GM12878 (cell line): Measurements from ENCODE around the gene SYK.

ENCODE experiments used
- BHLHE40 ChIP-seq, 2 experiments: fragments of 450-650 bp in 1 of 2; IDR thresholded peaks; 2 replicates each; pipeline ENCODE4 v1.6.1; 2011 to 2017; ENCODE audit warnings: low read depth in 2 of 2, borderline replicate concordance in 1 of 2, improper control_type of control experiment in 1 of 2, low read length in 1 of 2, mild to moderate bottlenecking in 1 of 2
- EZH2 ChIP-seq: IDR thresholded peaks from 2 replicates; pipeline ENCODE4 v1.6.1; 2012; ENCODE audit warnings: low read depth, mild to moderate bottlenecking, control low read depth, inconsistent platforms, low read length, borderline replicate concordance; ENCODE audit not compliant: control insufficient read depth
- HDAC6 ChIP-seq: fragments of 200-600 bp; sonication (generic); IDR thresholded peaks from one replicate; pipeline ENCODE4 v1.8.0; 2017; ENCODE audit warnings: antibody characterized with exemption; ENCODE audit not compliant: unreplicated experiment
- IRF3 ChIP-seq: fragments of 450-650 bp; IDR thresholded peaks from 2 replicates; pipeline ENCODE4 v1.6.1; 2014; ENCODE audit warnings: mild to moderate bottlenecking
- IRF5 ChIP-seq: fragments of 450-650 bp; IDR thresholded peaks from 2 replicates; pipeline ENCODE4 v1.6.1; 2017; ENCODE audit warnings: borderline replicate concordance
- NBN ChIP-seq: fragments of 450-650 bp; IDR thresholded peaks from 2 replicates; pipeline ENCODE4 v1.6.1; 2016
- POLR2AphosphoS5 ChIP-seq: IDR thresholded peaks from 2 replicates; pipeline ENCODE4 v1.6.1; 2011; ENCODE audit warnings: mild to moderate bottlenecking, low read length, inconsistent platforms
- TAF1 ChIP-seq: IDR thresholded peaks from 2 replicates; pipeline ENCODE4 v1.6.1; 2011; ENCODE audit warnings: mild to moderate bottlenecking, low read depth, low read length, borderline replicate concordance

- no peak for TF ChIP-seq POLR2AphosphoS5
- TF ChIP-seq IRF3: no peak
- no peak for TF ChIP-seq TAF1
- TF ChIP-seq BHLHE40 (IDR thresholded peaks at IDR 0.05; ENCODE audit: borderline replicate concordance in 1 of 2, low read depth in 2 of 2, low read length in 1 of 2): no peak
- TF ChIP-seq IRF5: no peak
- no peak for TF ChIP-seq NBN
- TF ChIP-seq EZH2: no peak
- TF ChIP-seq HDAC6: no peak
Measured at GRCh38 chr9:90775657-90776056, 26.0 kb upstream of the SYK start.
